WERI-Rb-1 (cell line): ENCODE measurements around the gene ETV7.

Source experiments
- DNase-seq: peaks from one replicate; pipeline ENCODE4 v3.0.0-alpha.2; 2020
- H3K27ac ChIP-seq: fragments of 250-450 bp; sonication (Bioruptor Pico); 2 replicates; pipeline ENCODE4 v1.5.1; 2020; ENCODE audit warnings: mild to moderate bottlenecking, moderate library complexity
- H3K27me3 ChIP-seq: fragments of 250-450 bp; sonication (Bioruptor Pico); 2 replicates; pipeline ENCODE4 v1.5.1; 2021; ENCODE audit warnings: mild to moderate bottlenecking, low read depth, moderate library complexity; ENCODE audit not compliant: insufficient read depth, severe bottlenecking
- H3K36me3 ChIP-seq: fragments of 250-450 bp; sonication (Bioruptor Pico); 2 replicates; pipeline ENCODE4 v1.5.1; 2020; ENCODE audit warnings: mild to moderate bottlenecking, moderate library complexity
- H3K4me3 ChIP-seq: 2 replicates; pipeline ENCODE4 v1.5.1; 2011; ENCODE audit warnings: low read depth, mild to moderate bottlenecking, control low read depth, low read length
- H3K9me3 ChIP-seq: fragments of 250-450 bp; sonication (Bioruptor Pico); 2 replicates; pipeline ENCODE4 v1.5.1; 2021; ENCODE audit warnings: mild to moderate bottlenecking, moderate library complexity; ENCODE audit not compliant: severe bottlenecking
- TF ChIP-seq, protein P1 (sequence below): IDR thresholded peaks from 2 replicates; pipeline ENCODE4 v1.5.1; 2011; ENCODE audit warnings: low read depth, mild to moderate bottlenecking, control low read depth, inconsistent platforms, low read length

The ETV7 gene

GRCh38 chr6:36352477-36353157 is 34.9 kb downstream of the ETV7 start:
- Histone ChIP-seq H3K4me3 (no peak overlapping the region), H3K27ac (no peak overlapping the region), H3K36me3 (no peaks in the 10 kb centered on the region), H3K27me3 (no peaks in the 10 kb centered on the region), H3K9me3 (peaks cover 6% of the 10 kb centered on the region)
- TF ChIP-seq, protein P1, sequence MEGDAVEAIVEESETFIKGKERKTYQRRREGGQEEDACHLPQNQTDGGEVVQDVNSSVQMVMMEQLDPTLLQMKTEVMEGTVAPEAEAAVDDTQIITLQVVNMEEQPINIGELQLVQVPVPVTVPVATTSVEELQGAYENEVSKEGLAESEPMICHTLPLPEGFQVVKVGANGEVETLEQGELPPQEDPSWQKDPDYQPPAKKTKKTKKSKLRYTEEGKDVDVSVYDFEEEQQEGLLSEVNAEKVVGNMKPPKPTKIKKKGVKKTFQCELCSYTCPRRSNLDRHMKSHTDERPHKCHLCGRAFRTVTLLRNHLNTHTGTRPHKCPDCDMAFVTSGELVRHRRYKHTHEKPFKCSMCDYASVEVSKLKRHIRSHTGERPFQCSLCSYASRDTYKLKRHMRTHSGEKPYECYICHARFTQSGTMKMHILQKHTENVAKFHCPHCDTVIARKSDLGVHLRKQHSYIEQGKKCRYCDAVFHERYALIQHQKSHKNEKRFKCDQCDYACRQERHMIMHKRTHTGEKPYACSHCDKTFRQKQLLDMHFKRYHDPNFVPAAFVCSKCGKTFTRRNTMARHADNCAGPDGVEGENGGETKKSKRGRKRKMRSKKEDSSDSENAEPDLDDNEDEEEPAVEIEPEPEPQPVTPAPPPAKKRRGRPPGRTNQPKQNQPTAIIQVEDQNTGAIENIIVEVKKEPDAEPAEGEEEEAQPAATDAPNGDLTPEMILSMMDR, result no peak
- DNase-seq, result no peak

DNA sequence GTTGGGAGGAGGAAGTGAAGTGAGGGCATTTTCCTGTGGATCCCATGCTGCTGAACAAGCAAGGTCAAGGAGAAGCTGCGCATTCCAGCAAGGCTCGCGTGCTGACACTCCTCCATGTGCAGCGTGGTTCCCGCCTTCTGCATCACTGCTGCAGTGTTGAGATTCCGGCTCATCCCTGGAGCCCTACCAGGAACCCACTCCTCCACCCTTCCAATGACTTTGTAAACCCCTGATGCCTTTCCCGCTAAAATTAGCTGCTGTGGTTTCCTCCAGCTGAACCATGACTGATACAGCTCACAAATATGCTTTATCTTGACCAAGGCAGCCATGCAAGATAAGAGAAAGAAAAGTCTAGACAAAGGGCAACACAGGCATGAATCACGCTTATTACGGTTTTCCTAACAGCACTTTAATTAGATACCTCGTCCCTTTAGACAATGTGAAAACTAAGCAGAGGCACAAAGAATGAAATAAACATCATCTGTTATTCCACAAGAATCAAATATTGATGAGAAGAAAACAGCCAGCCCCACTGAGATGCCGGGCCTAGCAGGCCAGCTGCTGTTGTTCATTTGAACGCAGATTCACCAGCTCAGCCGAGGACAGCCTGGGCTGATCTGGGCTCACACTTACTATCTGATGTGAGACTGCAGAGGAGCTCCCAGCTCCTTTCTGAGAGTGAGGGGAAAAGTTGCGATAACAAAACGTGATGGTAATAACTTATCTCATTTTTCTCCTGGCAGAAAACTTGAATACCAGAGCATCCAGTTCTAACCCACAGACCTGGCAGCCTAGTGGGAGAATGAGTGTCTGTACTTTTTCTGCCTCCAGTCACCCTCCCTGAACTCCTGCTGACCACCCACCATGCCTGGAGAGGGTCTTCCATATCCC is 36.5 kb downstream of the ETV7 start:
- Histone ChIP-seq H3K27me3 (no peaks in the 10 kb centered on the region), H3K36me3 (no peaks in the 10 kb centered on the region), H3K27ac (no peak overlapping the region), H3K9me3 (peaks cover 6% of the 10 kb centered on the region), H3K4me3 (no peak overlapping the region)
- TF ChIP-seq, protein P1, result no peak
- no peak for DNase-seq

DNA sequence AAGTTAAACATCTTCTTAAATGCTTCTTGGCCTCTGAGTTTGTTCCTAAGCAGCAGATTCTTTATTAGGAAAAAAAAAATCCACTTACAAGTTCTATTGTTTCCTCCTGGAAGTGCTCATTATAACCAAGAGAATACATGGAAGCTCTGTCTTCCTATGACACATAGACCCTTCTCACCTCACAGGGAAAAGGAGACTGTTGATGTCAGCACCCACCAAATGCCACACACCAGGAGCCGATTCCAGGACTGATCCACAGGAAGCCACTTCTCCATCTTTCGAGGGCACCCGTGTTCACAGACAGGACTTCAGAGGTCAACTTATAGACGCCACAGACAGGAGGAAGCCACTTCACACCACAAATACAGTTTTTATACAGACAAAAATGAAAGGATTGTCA is 37.4 kb downstream of the ETV7 start:
- DNase-seq, result no peak
- Histone ChIP-seq H3K36me3 (no peaks in the 10 kb centered on the region), H3K9me3 (peaks cover 6% of the 10 kb centered on the region), H3K27me3 (no peaks in the 10 kb centered on the region), H3K27ac (no peak overlapping the region), H3K4me3 (no peak overlapping the region)
- TF ChIP-seq, protein P1, result no peak

GRCh38 chr6:36349240-36349639 is 38.2 kb downstream of the ETV7 start:
- Histone ChIP-seq H3K27me3 (no peaks in the 10 kb centered on the region), H3K9me3 (peaks cover 6% of the 10 kb centered on the region), H3K36me3 (no peaks in the 10 kb centered on the region), H3K4me3 (no peak overlapping the region), H3K27ac (no peak overlapping the region)
- DNase-seq, result no peak
- TF ChIP-seq, protein P1, result no peak

GRCh38 chr6:36347621-36348020 is 39.8 kb downstream of the ETV7 start:
- TF ChIP-seq, protein P1, result no peak
- no peak for DNase-seq
- Histone ChIP-seq H3K27me3 (no peaks in the 10 kb centered on the region), H3K27ac (no peak overlapping the region), H3K9me3 (peaks cover 4% of the 10 kb centered on the region), H3K4me3 (no peak overlapping the region), H3K36me3 (no peaks in the 10 kb centered on the region)
